GM21723 (cell line): Measurements from ENCODE around the gene MRPL37.
"Not testable (repeated sequence)": the region's sequence is repeated elsewhere in the genome, so short reads cannot be mapped to it uniquely, and the experiment has no call there.

Experiments
- ATAC-seq: cut with Tn5 transposase; IDR thresholded peaks from one replicate; pipeline ENCODE4 v1.9.1; 2021; ENCODE audit warnings: mild to moderate bottlenecking, moderate library complexity; ENCODE audit not compliant: unreplicated experiment

Gene MRPL37

GRCh38 chr1:54218883-54219687, 19.1 kb downstream of the MRPL37 start:
- no peak for ATAC-seq

- ATAC-seq, result no peak
Measured at GRCh38 chr1:54219688-54220003, 19.7 kb downstream of the MRPL37 start.

- no peak for ATAC-seq
Measured at GRCh38 chr1:54220004-54220811, 20.2 kb downstream of the MRPL37 start.

GRCh38 chr1:54221113-54221834, 21.3 kb downstream of the MRPL37 start:
- ATAC-seq, result no peak

DNA sequence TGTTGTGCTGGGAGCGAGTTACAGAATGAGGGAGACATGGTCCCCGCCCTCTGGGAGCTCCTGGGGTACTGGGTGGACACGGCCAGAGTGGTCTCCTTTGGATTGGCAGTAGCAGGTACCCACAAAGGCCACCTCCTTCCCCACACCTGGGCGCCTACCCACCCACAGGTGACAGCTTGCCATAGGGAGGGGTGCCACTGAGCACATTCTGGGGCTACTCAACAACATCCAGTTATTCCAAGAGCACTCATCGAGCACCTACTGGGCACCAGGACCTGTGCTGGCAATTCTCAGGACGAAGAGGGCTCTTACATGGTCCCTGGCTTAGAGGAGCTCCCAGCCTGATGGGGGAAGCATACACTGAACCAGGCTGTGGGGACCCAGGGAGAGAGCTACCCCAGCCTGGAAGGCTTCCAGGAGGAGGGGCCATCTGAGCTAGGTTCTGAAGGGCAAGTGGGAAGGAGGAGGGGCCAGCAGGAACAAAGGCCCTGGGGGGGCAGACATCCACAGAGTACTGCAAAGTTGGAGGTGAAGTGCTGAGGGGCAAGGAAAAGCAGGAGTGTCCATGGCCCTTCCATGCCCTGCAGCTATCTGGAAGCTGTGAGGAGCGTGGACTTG, 22.0 kb downstream of the MRPL37 start:
- ATAC-seq, result no peak

- no peak for ATAC-seq
Measured at GRCh38 chr1:54222711-54223110, 22.7 kb downstream of the MRPL37 start.

DNA sequence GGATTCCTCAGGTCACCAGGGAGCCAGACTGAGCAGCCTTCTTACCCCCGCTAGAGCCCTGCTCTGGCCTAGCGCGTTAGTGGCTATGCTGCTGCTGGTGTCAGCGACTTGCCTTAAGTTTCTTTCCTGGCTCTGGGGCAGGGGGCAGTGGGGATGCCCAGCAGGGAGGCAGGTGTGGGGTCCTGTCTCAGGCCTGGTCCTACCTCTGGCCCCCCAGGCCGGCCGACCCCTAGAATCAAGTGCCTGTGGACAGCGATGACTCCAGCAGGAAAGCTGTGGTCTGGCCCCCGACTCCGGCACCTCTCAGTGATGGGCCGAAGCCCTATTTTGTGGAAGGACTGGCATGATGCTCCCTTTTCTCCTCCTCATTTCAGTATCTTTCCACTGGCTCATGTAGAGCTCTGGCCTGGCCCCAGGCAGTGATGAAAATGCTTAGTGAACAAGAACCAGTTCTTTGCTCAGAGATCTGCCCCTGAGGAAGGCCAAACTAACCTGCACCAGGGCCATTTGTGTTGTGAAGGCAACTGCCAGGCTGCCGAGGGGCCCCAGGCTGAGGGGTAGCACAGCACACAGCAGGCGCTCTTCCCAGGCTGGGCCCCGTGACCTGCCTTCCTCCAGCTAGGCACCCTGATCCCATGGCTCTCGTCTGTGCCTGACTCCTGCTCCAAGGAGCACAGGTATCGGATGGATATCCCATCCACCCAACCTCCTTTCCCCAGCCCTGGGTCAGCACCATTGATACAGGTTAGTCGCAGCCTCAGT, 23.7 kb downstream of the MRPL37 start:
- no peak for ATAC-seq

- no peak for ATAC-seq
Measured at GRCh38 chr1:54224233-54224632, 24.3 kb downstream of the MRPL37 start.

DNA sequence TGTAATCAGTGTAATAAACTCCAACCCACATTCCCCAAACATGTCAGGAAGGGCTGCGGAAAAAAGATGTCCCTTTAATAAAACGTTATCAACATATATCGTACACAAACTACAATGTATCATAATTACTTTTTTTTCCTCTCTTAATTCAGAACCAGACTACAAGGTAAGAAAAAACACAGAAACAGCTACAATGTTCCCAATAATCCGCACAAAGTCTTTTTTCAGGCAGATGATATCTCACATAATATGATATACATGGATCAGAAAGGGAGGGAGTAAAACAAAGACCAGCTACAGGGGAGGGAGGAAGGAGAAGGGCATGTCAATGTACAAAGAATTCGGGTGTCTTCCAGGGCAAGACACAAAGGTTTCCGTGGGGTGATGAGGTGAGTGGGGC, 25.4 kb downstream of the MRPL37 start:
- no peak for ATAC-seq

GRCh38 chr1:54225986-54226559, 26.1 kb downstream of the MRPL37 start:
- no peak for ATAC-seq

DNA sequence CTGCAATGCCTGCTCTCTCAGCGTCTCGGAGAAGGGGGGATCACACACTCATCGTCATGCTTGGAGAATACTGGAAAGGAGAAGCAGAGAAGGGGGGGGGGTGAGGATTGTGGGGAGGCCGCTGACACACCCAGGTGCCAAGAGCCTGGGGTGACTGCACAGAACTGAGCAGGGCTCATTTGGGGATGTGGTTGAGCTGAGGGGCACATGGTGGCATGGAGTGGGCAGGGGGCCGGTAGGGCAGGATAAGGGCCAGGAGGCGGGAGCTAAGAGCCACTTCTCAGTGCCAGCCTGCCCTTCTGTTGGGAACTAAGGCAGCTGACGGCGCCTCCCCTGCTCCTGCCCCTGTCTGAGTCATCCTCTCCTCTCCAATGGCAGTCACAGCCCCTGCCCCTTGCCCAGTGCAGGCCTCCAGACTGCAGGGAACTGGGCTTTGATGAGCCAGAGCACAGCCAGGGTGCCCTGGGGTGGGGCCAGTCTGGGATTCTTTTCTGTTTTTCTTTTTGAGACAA, 27.2 kb downstream of the MRPL37 start:
- ATAC-seq, result no peak

- ATAC-seq, result no peak
Measured at GRCh38 chr1:54227891-54228310, 27.9 kb downstream of the MRPL37 start.

GRCh38 chr1:54228638-54229079, 28.7 kb downstream of the MRPL37 start:
- no peak for ATAC-seq

GRCh38 chr1:54229281-54229891, 29.4 kb downstream of the MRPL37 start:
- no peak for ATAC-seq

- ATAC-seq, result no peak
Measured at GRCh38 chr1:54230507-54231339, 30.8 kb downstream of the MRPL37 start.

DNA sequence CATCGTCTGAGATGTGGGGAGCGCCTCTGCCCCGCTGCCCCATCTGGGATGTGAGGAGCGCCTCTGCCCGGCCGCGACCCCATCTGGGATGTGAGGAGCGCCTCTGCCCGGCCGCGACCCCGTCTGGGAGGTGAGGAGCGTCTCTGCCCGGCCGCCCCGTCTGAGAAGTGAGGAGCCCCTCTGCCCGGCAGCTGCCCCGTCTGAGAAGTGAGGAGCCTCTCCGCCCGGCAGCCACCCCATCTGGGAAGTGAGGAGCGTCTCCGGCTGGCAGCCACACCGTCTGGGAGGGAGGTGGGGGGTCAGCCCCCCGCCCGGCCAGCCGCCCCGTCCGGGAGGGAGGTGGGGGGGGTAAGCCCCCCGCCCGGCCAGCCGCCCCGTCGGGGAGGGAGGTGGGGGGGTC, 33.2 kb downstream of the MRPL37 start:
- not testable (repeated sequence) for ATAC-seq

- ATAC-seq, result no peak
Measured at GRCh38 chr1:54234284-54234683, 34.3 kb downstream of the MRPL37 start.

DNA sequence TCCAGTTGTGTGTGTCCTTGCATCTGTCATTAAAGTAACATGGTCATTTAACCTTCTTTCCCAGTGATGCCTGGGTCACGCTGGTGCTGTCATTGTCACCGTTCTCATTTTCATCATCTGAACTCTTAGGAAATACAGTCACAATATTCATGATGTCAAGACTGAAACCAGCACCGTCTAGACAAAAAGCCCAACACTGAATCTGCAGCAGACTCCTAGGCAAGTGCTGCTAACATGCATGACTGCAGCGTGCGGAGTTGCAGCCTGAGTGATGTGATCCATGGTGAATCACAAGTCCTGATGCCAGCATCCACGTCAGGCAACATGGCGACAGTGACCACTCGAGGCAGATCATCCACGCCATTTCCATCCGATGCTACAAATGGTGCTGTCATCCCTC, 37.6 kb downstream of the MRPL37 start:
- no peak for ATAC-seq
